NCI-H345 treated with DMSO at 0.1 percent for 48 hours (cell line): Measurements from ENCODE around the gene IL3RA.
"Not testable (repeated sequence)": the region's sequence is repeated elsewhere in the genome, so short reads cannot be mapped to it uniquely, and the experiment has no call there.

Experiments used
- DNase-seq: peaks from one replicate; lab custom pipeline; 2025; ENCODE audit not compliant: unreplicated experiment; lab: John Stamatoyannopoulos, UW

IL3RA gene

DNA sequence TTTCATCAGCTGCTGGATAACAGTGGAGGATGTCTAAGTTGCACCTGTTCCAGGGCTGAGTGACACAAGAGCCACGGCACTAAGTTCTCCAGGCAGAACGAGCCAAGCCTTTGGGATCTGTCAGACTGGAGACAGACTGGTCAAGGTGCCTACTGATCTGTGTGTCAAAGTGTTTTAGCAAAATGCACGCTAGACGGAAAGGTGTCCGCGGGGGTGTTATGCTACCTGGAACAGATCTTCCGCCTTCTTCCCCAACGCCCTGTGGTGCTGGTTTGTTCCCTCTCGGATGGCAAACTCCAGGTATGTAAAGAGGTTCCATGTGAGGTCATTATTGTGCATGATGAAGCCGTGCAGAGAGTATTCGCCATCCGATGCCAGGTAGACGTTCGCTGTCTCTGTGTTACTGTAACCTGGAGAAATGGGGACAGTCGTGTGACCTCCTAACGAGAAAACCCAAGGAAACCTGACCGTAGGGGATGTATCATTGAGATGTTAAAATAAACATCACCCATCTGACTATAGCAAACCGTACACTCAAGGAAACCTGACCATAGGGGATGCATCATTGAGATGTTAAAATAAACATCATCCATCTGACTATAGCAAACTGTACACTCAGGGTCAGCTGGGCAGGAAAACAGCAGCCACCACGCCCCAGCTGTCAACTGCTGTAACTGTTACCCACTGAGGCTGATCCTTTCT lies 85.0 kb downstream of the IL3RA start:
- DNase-seq: no peak

DNA sequence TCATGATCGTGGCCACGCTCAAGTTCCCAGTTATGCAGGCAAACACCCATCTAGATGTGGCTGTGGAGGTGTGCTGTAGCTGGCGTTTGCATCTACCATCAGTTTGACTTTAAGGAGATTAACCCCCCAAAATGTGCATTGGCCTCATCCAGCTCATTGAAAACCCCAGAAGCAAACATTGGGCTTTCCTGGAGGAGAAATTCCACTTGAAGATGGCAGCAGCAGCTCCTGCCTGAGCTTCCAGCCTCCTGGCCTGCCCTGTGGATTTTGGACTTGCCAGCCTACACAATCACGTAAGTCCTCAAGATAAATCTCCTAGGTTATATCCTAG lies 85.5 kb downstream of the IL3RA start:
- DNase-seq: no peak

DNA sequence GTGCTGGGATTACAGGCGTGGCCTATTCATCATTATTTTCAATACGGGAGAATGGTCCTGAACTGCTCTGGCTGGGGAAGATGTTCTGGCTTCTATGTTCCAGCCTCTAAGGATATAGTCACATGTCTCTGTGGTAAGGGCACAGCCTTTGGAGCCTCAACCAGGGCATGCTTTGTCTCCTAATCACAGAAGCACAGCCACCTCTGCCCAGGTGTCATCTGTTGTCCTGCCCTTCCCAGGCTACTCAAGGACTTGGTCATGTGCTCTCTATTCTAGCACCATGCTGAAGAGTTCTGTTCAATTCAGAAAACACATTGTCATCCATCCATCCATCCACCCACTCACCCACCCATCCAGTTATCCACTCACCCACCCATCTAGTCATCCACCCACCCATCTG lies 86.6 kb downstream of the IL3RA start:
- no peak for DNase-seq

DNA sequence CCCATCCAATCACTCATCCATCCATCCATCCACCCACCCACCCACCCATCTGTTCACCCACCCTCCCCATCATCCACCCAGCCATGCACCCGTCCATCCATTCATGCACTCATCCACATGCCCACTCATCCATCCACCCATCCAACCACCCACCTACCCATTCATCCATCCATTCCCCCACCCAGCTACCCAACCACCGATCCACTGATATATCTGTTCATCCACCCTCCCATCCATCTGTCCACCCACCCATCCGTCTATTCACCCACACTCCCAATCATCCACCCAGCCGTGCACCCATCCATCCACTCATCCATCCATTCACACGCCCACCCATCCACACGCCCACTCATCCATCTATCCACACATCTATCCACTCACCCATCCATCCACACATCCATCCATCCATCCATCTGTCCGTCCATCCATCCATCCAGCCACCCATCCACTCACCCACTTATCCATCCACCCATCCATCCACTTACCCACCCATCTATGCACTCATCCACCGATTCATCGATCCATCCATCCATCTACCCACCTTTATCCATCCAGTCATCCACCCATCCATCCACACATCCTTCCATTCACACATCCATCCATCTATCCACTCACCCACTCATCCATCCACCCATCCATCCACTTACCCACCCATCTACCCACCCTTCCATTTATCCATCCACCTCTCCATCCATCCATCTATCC lies 87.7 kb downstream of the IL3RA start:
- DNase-seq: no peak

DNA sequence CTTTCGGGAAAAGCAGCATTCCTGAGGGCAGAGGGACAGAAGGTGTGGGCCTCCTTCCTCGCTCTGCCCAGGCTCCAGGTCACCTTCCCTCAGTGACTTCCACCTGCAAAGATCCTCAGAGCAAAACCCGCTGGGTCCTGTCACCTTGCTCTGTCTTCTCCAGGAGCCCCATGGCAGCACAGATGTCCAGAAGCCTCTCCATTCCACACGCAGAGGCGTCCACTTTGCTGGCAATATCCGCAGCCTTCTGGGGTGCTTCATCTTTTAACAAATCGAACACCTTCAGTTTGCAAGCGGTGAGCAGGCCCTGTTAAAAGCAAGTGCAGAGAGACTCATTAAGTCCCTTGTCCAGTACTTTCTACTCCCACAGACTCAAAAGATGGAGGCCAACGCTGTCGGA lies 88.8 kb downstream of the IL3RA start:
- no peak for DNase-seq

DNA sequence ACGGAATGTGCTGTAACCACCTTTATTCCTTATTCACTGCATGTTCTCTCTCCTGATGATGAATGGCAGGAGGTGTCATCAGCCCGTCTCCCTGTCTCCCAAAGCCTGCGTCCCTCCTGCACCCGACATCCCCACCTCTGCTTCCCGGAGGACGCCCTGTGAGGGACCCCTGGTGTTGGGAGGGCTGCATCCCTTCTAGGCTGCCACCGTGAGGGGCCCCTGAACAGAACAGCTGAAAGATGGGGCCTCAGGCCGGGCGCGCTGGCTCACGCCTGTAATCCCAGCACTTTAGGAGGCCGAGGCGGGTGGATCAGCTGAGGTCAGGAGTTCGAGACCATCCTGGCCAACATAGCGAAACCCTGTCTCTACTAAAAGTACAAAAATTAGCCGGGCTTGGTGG lies 89.7 kb downstream of the IL3RA start:
- not testable (repeated sequence) for DNase-seq

DNA sequence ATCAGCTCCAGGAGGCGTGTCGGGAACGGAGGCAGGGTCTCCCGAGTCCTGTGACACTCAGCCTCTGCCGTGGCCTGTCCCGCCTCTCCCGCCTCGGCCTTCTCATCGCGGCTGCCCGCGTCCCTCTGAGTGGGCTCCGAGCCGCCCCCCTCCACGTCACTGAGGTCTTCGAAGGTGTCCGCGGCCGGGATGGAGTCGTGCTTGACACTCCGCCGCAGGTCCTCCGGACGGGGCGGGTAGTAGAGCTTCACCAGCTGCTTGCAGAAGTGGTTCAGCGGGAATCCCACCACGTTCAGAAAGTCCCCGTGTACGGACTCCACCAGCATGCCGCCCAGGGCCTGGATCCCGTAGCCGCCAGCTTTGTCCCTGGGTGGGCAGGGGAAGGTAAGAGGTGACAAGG lies 91.2 kb downstream of the IL3RA start:
- no peak for DNase-seq

- no peak for DNase-seq
Measured at GRCh38 chrX:1430451-1430850, 93.9 kb downstream of the IL3RA start.
